GM12878 (cell line): ENCODE measurements around the gene PARN. TPM values are rescaled to one million over a fixed set of nuclear protein-coding genes. Genes with fewer than 3 reads are reported as not detected.
A peak's percentile ranks its signal among the peaks of the same experiment; 100 is the strongest.

Experiments
- ATAC-seq: fragments of 200-7000 bp; cut with Tn5 transposase; 3 replicates; pipeline ENCODE4 v1.9.1; 2020; ENCODE audit warnings: mild to moderate bottlenecking, moderate library complexity
- BruUV-seq: library from RNA; stranded (reverse); fragments of 400-500 nt; replicated peaks from 2 replicates; lab custom pipeline; 2021; lab: Mats Ljungman, UMichigan
- CTCF ChIA-PET: fragments of 300-600 bp; sonication (Branson Sonifier 250); formaldehyde crosslinking; extraction: SDS; loops from one replicate; lab custom pipeline; 2021; ENCODE audit warnings: inconsistent platforms; lab: Yijun Ruan, JAX
- POLR2A ChIA-PET: fragments of 350-600 bp; formaldehyde crosslinking; extraction: SDS; loops from one replicate; lab custom pipeline; 2021; ENCODE audit warnings: inconsistent platforms; lab: Charles Lee
- RAD21 ChIA-PET: fragments of 300-600 bp; sonication (Branson Sonifier 250); formaldehyde crosslinking; loops from one replicate; lab custom pipeline; 2023; ENCODE audit warnings: antibody characterized with exemption; ENCODE audit not compliant: unreplicated experiment; lab: Charles Lee
- SMC1A ChIA-PET: fragments of 300-600 bp; sonication (Branson Sonifier 250); formaldehyde crosslinking; loops from one replicate; lab custom pipeline; 2023; ENCODE audit not compliant: unreplicated experiment, uncharacterized antibody; lab: Charles Lee
- DNase-seq: peaks from one replicate; pipeline ENCODE4 v3.0.0-alpha.2; 2011; ENCODE audit warnings: low read depth, low spot score
- FAIRE-seq: peaks from 3 replicates; lab custom pipeline; 2011; peaks lifted over from hg19 to GRCh38; lab: Jason Lieb, UNC
- H2AFZ ChIP-seq: 2 replicates; pipeline ENCODE4 v1.6.0; 2011; ENCODE audit warnings: low read depth, low read length, control low read depth; ENCODE audit not compliant: control insufficient read depth
- H3K27ac ChIP-seq: 2 replicates; pipeline ENCODE4 v1.5.1; 2011; ENCODE audit warnings: control low read depth; ENCODE audit not compliant: control insufficient read depth, insufficient read depth
- H3K27me3 ChIP-seq, 2 experiments: replicated peaks in 1 of 2; 2 replicates each; pipeline versions ENCODE4 v1.6.0 to v1.6.1; 2011; ENCODE audit warnings: low read length in 1 of 2; ENCODE audit not compliant: control insufficient read depth in 2 of 2, insufficient read depth in 2 of 2
- H3K36me3 ChIP-seq, 2 experiments: 2 replicates each; pipeline ENCODE4 v1.5.1; 2011; ENCODE audit warnings: low read length in 1 of 2; ENCODE audit not compliant: control insufficient read depth in 2 of 2, insufficient read depth in 2 of 2
- H3K4me1 ChIP-seq: 2 replicates; pipeline ENCODE4 v1.6.1; 2011; ENCODE audit warnings: mild to moderate bottlenecking, low read length, moderate library complexity, mixed read lengths; ENCODE audit not compliant: control insufficient read depth, insufficient read depth
- H3K4me2 ChIP-seq: 2 replicates; pipeline ENCODE4 v1.6.0; 2011; ENCODE audit warnings: control low read depth; ENCODE audit not compliant: control insufficient read depth, insufficient read depth
- H3K4me3 ChIP-seq: fragments of 200-600 bp; sonication (generic); 2 replicates; pipeline ENCODE4 v1.5.1; 2016
- H3K79me2 ChIP-seq: 2 replicates; pipeline ENCODE4 v1.6.0; 2011; ENCODE audit warnings: low read length; ENCODE audit not compliant: control insufficient read depth, insufficient read depth
- H3K9ac ChIP-seq: 2 replicates; pipeline ENCODE4 v1.8.0; 2011; ENCODE audit warnings: low read length, control low read depth, mixed read lengths; ENCODE audit not compliant: control insufficient read depth, insufficient read depth
- H3K9me3 ChIP-seq: replicated peaks from 3 replicates; pipeline ENCODE4 v1.5.1; 2011; ENCODE audit warnings: mild to moderate bottlenecking, low read length; ENCODE audit not compliant: control insufficient read depth, insufficient read depth
- H4K20me1 ChIP-seq: 2 replicates; pipeline ENCODE4 v1.6.0; 2011; ENCODE audit not compliant: control insufficient read depth, insufficient read depth
- BACH1 ChIP-seq: fragments of 450-650 bp; IDR thresholded peaks from 2 replicates; pipeline ENCODE4 v1.6.1; 2017; ENCODE audit warnings: mild to moderate bottlenecking, borderline replicate concordance
- CBX5 ChIP-seq: sonication (generic); IDR thresholded peaks from 2 replicates; pipeline ENCODE4 v1.6.1; 2016; ENCODE audit warnings: low read depth, moderate library complexity, mild to moderate bottlenecking, inconsistent platforms
- CEBPB ChIP-seq, 2 experiments: fragments of 150-350 bp in 1 of 2; IDR thresholded peaks; 2 replicates each; pipeline ENCODE4 v1.6.1; 2012 to 2014; ENCODE audit warnings: low read depth in 2 of 2, low read length in 2 of 2, borderline replicate concordance in 1 of 2, inconsistent platforms in 1 of 2
- DPF2 ChIP-seq: fragments of 450-650 bp; IDR thresholded peaks from 2 replicates; pipeline ENCODE4 v1.6.1; 2017; ENCODE audit warnings: mild to moderate bottlenecking
- NFXL1 ChIP-seq: fragments of 450-650 bp; IDR thresholded peaks from 2 replicates; pipeline ENCODE4 v1.6.1; 2017; ENCODE audit warnings: antibody characterized with exemption, mild to moderate bottlenecking, borderline replicate concordance
- SREBF2 ChIP-seq: IDR thresholded peaks from 2 replicates; pipeline ENCODE4 v1.6.1; 2012; ENCODE audit warnings: mild to moderate bottlenecking, low read length
- TARDBP ChIP-seq: IDR thresholded peaks from 2 replicates; pipeline ENCODE4 v1.6.1; 2016; ENCODE audit warnings: borderline replicate concordance
- WGBS: methylation state at CpG from one replicate; pipeline ENCODE4 v1.1.6; 2016; ENCODE audit warnings: low lambda C conversion rate; ENCODE audit not compliant: insufficient replicate concordance, insufficient coverage; ENCODE audit errors: missing lambda C conversion rate; 5-methylcytosine and 5-hydroxymethylcytosine counted together
- in situ Hi-C: fragments of 300-500 bp; cut with MboI; formaldehyde crosslinking; loops from 9 replicates; pipeline ENCODE4 v1.14.3; 2018; ENCODE audit warnings: mixed read lengths
- intact Hi-C: fragments of 100-400 bp; cut with micrococcal nuclease; formaldehyde crosslinking; loops from one replicate; pipeline ENCODE4 v1.14.2; 2022; ENCODE audit not compliant: unreplicated experiment
- polyA plus RNA-seq, 11 experiments: library from polyadenylated mRNA; depleted of rRNA in 4 of 11; unstranded in 6 of 11; stranded (reverse) in 5 of 11; fragments of >200 nt; fragmentation: Nextera tagmentation in 4 of 11; fragmentation: Illumina TruSeq in 1 of 11; extraction: Ambion mirVana in 4 of 11; extraction: Trizol in 1 of 11; gene quantifications; 1 replicate in 1 of 11; 2 replicates in 10 of 11; pipeline versions ENCODE4 v1.2.1 to v1.2.3, GENCODE V29; 2011 to 2016; ENCODE audit warnings: inconsistent platforms in 2 of 11, missing spikeins in 2 of 11, low read depth in 1 of 11
- total RNA-seq, 4 experiments: library from RNA; depleted of rRNA in 3 of 4; stranded (reverse); fragments of >200 nt in 3 of 4; fragmentation: Illumina TruSeq in 1 of 4; extraction: Trizol in 1 of 4; gene quantifications; 2 replicates each; pipeline versions ENCODE4 v1.2.1 to v1.2.3, GENCODE V29; 2013 to 2021

Gene PARN
- total and polyA plus RNA-seq, 10 of the 15 experiments (the other 5 are each of a cell fraction or from before 2014, with no cell fraction given): 15.6 to 77.3 (median 47.7) TPM

DNA sequence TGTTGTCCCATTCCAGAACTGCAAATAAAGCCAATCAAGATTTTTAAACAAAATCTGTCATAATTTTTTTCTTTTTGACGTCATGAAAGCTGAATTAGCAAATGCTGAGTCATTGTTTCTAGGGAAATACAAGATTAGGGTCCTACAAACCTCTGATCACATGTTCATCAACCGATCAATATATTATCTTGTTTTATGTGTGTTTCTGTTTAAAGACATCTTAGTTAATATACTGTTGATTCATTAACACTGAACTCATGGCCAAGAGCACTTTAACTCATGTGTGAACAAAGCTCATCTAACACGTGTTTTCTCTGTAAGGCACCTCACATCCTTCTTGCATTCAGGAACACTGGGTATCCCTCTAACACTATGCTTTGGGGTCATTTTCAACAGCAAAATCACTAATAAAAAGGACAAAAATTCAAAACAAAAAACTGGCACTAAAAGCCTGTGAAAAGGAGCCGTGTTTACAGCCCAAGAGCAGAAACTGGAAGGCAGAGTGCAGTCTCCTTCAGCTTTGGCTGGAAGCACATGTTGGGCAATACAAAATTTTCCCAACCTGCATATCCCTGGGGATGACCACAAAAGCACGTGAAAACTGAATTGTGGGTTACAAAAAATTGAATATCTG lies 102.5 kb downstream of the PARN start:
- no peak overlapping the region for H3K4me2 ChIP-seq
- TF ChIP-seq SREBF2 (no peak), NFXL1 (no peak), BACH1 (peak; percentile 46; the same call in 1 of the 2 replicates), CEBPB (IDR thresholded peaks at IDR 0.05; ENCODE audit: borderline replicate concordance in 1 of 2, low read depth in 2 of 2, low read length in 2 of 2) (no peak), DPF2 (no peak), TARDBP (no peak), CBX5 (no peak)
- H3K27me3 ChIP-seq: no peaks in the 10 kb centered on the region
- H3K79me2 ChIP-seq: peaks cover under 1% of the 10 kb centered on the region
- no peak for DNase-seq
- intact Hi-C loops: loop anchor here (2.0 kb wide), 3 partner anchors 173 to 605 kb away; no protein-coding TSS in a partner anchor
- H3K27ac ChIP-seq: no peak overlapping the region
- no peak for FAIRE-seq
- CTCF ChIA-PET: interaction anchor here (0.7 to 7.9 kb wide), 16 partner anchors 12 to 604 kb away, joined by 3 to 85 read pairs (median 5); no protein-coding TSS in a partner anchor
- POLR2A ChIA-PET: no interaction called here
- in situ Hi-C loops: loop anchor here (5.0 kb wide), 2 partner anchors 240 to 605 kb away; partner anchors contain the start of gene ERCC4
- SMC1A ChIA-PET: interaction anchor here (0.5 to 3.9 kb wide), 22 partner anchors 12 to 604 kb away, joined by 3 to 31 read pairs (median 6); no protein-coding TSS in a partner anchor
- H4K20me1 ChIP-seq: no peaks in the 10 kb centered on the region
- BruUV-seq: no TSS peak
- RAD21 ChIA-PET: interaction anchor here (0.9 to 4.9 kb wide), 15 partner anchors 10 to 604 kb away, joined by 3 to 34 read pairs (median 4); no protein-coding TSS in a partner anchor
- H3K4me1 ChIP-seq: peaks cover 12% of the 10 kb centered on the region; the same call in 1 of the 2 replicates
- H3K36me3 ChIP-seq: peaks cover 2 to 5% of the 10 kb centered on the region in 2 experiments; a peak in 2 of 4 replicates
- H3K9ac ChIP-seq: no peak overlapping the region
- H3K4me3 ChIP-seq: no peak overlapping the region
- no peak for ATAC-seq
- 93% methylated on average over 5 of the region's 5 CpGs for WGBS
- no peak overlapping the region for H2AFZ ChIP-seq
- no peaks in the 10 kb centered on the region for H3K9me3 ChIP-seq
